ENCODE data around the gene RRP12.
"Not testable (repeated sequence)": the region's sequence is repeated elsewhere in the genome, so short reads cannot be mapped to it uniquely, and the experiment has no call there.

Gene RRP12, protein sequence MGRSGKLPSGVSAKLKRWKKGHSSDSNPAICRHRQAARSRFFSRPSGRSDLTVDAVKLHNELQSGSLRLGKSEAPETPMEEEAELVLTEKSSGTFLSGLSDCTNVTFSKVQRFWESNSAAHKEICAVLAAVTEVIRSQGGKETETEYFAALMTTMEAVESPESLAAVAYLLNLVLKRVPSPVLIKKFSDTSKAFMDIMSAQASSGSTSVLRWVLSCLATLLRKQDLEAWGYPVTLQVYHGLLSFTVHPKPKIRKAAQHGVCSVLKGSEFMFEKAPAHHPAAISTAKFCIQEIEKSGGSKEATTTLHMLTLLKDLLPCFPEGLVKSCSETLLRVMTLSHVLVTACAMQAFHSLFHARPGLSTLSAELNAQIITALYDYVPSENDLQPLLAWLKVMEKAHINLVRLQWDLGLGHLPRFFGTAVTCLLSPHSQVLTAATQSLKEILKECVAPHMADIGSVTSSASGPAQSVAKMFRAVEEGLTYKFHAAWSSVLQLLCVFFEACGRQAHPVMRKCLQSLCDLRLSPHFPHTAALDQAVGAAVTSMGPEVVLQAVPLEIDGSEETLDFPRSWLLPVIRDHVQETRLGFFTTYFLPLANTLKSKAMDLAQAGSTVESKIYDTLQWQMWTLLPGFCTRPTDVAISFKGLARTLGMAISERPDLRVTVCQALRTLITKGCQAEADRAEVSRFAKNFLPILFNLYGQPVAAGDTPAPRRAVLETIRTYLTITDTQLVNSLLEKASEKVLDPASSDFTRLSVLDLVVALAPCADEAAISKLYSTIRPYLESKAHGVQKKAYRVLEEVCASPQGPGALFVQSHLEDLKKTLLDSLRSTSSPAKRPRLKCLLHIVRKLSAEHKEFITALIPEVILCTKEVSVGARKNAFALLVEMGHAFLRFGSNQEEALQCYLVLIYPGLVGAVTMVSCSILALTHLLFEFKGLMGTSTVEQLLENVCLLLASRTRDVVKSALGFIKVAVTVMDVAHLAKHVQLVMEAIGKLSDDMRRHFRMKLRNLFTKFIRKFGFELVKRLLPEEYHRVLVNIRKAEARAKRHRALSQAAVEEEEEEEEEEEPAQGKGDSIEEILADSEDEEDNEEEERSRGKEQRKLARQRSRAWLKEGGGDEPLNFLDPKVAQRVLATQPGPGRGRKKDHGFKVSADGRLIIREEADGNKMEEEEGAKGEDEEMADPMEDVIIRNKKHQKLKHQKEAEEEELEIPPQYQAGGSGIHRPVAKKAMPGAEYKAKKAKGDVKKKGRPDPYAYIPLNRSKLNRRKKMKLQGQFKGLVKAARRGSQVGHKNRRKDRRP (N-terminal part only)

DNA sequence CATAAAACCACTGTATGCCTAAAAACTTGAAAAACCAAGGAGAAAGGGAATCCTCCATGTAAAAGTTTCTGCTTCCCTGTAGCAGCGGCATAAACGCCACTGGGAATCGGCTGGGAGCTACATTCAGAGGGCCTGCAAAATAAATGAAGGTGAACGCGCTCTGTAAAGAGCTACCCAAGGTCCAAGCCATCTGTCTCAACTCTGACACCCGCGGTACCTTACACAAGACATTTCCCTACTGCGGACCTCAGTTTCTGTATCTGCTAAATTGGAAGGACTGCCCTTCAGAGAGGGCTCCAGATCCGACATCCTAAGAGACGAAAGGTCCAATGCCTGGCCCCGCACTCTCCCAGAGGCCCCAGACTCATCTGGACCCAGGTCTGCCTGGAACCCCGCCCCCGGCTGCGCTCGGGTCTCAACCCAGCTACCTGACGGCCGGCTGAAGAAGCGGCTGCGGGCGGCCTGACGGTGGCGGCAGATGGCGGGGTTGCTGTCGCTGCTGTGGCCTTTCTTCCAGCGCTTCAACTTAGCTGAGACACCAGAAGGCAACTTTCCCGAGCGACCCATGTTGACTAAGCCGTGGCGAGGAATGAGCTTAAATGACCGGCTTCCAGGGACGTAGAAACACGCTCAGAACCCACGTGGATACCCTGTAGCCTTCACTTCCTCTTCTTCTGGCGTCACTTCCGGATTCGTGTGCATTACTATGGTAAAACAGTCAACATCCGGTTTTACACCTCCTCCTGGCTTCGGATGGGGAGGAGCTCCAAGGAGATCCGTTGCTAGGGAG lies at the start of gene RRP12:
RRP12 (minus strand) TSS at position 676 of the 790 bp plus-strand sequence; CDS start at position 567, 109 bp downstream.
- DNase-seq (ENCODE audit: low read depth), result peak; percentile 93

DNA sequence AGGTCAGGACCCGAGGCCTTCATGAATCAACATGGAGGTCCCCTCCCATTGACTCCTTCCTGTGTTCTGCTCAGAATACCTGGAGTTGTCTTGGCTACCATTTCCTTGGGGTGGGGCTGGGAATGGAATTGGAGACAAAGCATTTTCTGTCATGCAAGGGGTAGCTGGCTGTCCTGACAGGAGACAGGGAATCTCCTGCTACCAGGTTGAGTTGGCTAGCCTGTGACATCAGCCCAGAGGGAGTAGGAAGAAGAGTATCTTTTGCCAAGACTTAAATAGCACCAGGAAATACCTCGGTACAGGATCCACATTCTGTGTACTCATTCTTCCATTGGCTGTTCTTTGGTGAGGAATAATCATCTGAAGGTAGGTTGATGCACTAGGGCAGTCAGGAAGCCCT lies 49.7 kb upstream of the RRP12 start:
- no peak for DNase-seq (ENCODE audit: low read depth)

DNA sequence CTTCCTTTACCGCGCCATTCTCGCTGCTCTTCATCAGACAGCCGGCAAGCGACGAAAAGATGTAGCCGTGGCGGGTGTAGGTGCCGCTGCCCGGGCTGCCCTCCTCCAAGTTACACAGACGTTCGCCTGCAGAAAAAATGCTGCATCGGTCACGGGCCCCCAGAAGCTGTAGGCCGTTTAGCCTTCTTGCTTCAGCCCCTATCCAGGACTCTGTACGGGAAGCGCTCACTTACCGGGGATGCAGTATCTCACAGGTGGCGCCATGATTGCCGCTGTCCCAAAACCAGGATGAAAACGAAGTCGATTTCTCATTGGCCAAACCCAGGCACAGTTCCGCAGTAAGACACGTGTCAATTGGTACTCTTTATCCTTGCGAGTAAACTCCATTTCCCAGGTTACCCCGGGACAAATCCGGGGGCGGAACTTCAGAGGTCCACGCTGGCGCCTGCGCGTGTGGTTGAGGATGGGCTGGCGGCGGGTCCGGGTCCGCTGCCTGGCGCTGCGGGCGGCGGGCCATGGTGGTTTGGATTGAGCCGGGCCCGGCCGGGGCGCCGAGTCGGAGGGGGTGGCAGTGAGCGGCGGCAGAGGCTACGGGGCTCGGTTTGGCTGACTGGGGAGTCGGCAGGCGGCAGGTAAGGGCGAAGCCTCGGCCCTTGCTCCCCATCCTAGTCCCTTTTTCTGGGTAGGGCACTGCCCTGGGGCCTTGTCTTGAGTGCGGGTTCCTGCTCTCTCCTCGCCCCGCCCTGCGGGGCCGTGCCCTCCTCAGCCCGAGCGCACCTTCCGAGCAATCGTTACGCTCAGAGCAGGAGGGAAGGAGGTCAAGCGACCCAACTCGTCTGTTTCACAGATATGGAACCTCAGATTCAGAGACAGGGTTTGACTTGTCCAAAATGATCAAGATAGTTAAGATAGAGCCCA lies 44.8 kb upstream of the RRP12 start, which contains the start of the genes EXOSC1 and ZDHHC16:
EXOSC1 (minus strand) TSS at position 285 of the 918 bp plus-strand sequence; CDS start at position 264, 21 bp downstream.
ZDHHC16 (plus strand) TSS at position 454 of the 918 bp plus-strand sequence. CDS start 5,501 bp downstream, outside the sequence.
- peak; percentile 82 for DNase-seq (ENCODE audit: low read depth)

DNA sequence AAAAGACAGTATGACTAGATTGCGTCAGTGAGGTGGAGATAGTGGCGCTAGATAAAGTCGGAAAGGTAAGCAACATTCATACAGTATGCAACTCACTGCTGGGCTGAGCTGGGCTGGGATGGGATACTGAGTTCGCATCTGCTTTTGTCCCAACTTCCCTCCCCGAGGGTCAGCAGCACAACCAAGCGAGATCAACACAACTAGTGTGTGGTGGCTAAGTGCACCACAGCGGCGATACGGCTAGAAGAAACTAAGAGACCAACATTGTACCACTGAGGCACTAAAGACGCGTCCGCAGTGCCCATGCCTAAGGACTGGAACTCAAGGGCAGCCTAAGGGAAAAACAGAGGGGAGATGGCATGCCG lies 44.2 kb upstream of the RRP12 start:
- DNase-seq (ENCODE audit: low read depth), result no peak

DNA sequence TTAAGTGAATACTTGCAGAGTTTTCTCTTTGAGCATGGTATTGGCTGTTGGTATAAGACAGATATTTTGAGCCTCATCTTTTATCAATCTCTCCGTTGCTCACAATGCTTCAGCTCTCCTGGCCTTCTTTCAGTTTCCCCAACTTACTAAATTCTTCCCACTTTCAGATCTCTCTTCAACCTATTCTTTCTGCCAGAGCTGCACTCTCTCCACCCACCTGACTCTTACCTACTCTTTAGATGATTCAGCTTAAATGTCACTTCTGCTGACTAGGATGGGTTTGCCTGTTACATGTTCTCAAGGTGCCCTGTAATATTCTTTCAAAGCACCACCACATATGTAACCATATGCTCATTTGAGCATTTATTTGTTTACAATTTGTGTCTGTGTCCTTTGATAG lies 43.1 kb upstream of the RRP12 start:
- no peak for DNase-seq (ENCODE audit: low read depth)

DNA sequence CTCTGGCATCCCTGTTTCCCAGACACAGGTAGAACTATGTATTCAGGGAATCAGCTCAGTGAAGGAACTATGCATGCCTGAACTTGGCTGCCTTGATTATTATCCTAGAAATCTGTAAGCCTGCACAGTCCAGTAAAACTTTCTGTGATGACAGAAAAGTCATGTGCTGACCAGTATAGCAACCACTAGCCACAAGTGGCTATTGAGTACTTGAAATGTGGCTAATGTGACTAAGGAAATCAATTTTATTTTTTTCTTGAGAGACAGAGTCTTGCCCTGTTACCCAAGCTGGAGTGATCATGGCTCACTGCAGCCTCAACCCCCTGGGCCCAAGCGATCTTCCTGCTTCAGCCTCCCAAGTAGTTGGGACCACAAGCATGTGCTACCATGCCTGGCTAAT lies 41.1 kb upstream of the RRP12 start:
- DNase-seq (ENCODE audit: low read depth), result no peak

DNA sequence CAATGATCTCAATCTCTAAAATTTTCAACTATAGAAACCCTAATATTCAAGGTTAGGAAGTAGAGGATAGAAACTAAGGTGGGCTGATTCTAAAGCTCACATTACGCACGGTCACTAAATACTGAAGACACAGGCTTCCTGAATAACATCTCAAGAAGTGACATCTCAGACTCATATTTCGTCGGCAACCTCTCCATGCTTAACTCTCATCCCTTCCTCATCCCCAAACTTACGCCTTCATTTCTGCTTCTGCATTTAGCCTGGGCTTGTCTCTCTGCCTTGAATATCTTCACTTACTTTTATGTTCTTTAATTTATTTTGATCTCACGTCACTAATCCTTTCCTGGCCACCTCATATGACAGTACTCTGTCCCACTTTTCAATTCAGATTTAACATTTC lies 34.1 kb upstream of the RRP12 start:
- DNase-seq (ENCODE audit: low read depth), result no peak

DNA sequence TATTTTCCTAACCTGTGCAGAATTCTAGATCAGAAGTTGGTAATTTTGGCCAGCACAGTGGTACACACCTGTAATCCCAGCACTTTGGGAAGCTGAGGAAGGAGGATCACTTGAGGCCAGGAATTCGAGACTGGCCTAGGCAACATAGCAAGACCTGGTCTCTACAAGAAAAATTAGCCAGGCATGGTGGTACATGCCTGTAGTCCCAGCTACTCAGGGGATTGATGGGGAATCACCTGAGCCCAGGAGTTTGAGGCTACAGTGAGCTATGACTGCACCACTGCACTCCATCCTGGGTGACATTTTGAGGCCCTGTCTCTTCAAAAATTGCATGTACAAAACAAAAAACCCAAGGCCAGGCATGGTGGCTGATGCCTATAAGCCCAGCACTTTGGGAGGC lies 33.4 kb upstream of the RRP12 start:
- no peak for DNase-seq (ENCODE audit: low read depth)

DNA sequence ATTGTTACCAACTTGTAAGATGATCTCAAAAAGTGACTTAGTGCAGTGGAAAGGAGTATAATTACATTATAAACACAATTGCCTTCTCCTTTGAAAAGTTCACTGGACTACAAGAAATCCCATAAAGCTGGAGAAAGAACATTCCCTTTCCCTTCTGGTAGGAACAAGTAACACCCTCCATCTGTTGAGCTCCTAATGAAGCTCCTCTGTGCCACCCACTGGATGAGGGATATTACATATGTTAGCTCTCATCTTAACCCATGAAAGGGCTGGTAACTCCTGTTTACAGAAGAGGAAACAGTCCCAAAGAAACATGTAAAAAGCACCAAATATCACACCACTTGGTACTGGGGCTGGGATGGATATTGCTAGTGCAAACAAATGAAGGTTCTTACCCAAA lies 32.9 kb upstream of the RRP12 start:
- DNase-seq (ENCODE audit: low read depth), result no peak

DNA sequence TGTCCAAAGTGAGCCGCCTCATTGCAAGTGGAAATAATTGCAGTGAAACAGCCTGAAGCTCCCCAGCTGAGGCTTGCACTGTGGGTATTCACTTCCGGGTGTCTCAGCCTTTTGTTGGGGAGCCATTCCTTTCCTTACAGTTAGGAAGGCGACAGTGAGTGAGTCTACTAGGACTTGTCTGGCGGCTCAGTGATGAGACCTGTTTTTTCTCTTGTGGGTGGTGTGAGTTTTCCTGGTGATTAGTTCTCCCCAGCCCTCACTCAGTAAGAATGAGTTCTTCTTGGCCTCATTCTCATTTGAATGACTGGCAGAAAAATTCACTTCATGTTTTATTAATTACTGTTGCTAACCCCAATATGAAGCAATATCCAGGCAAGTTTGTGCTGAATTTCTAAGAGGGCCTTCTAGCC lies 27.4 kb upstream of the RRP12 start:
- DNase-seq (ENCODE audit: low read depth), result no peak

DNA sequence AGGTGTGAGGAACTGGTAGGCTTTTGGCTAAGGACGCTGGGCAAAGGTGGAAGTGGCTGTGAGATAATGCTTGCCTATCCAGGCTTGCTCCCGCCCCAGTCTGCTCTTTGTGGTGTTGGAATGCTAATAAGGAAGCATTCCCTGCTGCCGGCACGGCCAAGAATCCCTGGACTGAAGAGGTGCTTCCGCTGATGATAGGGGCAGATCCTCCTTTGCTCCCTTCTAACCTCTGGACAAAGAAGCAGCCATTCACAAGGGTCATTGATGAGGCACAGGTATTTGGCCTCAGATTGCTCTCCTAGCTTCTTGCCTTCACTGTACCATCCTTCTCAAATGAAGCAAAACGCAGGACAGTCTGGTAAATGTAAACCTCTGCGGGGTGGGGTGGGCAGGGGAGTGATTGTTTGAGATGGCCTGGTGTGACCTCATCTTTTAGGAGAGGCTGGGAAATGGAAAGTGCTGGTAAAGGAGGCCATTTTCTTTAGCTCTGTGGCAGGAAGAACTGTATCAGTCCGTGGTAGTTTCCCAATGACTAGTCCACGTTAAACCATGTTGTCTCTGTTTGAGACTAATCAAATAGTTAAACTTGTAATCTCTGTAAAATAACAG lies 26.5 kb upstream of the RRP12 start:
- DNase-seq (ENCODE audit: low read depth), result no peak

DNA sequence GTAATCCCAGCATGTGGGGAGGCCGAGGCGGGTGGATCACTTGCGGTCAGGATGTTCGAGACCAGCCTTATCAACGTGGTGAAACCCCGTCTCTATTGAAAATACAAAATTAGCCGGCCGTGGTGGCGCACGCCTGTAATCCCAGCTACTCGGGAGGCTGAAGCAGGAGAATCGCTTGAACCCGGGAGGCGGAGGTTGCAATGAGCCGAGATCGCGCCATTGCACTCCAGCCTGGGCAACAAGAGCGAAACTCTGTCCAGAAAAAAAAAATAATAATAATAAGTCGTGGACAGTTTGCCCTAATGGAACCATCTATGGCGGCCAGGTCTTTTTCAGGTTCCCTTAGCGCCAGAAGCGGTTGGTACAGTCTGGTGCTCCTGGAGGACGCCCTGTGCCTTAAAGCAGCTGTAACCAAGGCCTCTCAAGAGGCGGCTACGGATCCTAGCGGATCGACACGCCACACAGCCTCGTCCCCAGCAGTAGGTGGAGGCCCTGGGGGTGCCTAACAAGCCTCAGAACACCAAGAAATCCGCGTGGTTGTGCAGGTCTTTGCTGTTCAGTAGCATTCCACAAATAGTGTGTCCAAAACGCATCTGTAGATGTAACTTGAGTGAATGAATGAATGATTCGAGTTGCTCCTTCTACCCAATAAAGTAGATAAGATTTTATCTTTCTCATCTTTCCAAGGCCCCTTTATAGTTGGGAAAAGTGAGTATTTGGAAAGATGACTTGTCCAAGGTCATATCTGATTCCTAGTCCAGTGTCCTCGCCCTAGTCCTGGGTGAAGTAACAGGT lies 25.8 kb upstream of the RRP12 start:
- no peak for DNase-seq (ENCODE audit: low read depth)

DNA sequence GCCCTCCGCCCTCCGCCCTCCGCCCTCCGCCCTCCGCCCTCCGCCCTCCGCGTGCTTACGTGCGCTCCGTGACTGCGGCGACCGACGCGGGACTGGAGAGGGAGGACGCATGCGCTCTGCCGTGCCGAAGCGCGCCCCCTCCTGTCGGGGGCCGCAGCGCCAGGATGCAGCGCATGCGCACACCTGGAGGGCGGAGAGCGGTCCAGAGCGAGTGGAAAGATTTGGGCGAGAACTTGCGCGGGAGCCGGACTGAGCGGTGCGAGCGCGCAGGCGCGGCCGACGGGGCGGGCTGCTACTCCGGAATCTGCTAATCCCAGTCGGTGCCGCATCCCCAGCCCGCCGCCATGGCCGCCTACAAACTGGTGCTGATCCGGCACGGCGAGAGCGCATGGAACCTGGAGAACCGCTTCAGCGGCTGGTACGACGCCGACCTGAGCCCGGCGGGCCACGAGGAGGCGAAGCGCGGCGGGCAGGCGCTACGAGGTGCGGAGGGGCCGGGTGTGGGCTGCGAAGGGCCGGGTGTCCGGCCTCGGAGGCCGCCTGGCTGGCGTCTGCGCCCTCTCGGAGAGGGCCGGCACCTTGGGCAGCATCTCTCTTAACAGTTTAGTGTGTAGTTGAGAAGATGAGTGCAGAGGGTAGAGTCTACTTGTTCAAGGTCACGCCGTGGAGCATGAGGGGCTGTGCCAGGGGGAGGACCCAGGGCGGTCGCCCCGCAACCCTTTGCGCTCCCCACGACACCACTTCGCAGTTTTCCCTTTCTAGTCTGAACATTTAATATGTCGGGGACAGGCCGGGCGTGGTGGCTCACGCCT lies 25.0 kb upstream of the RRP12 start, which contains the start of gene PGAM1:
PGAM1 (plus strand) TSS at position 228 of the 812 bp plus-strand sequence; CDS start at position 345, 117 bp downstream.
- peak; percentile 82 for DNase-seq (ENCODE audit: low read depth)

DNA sequence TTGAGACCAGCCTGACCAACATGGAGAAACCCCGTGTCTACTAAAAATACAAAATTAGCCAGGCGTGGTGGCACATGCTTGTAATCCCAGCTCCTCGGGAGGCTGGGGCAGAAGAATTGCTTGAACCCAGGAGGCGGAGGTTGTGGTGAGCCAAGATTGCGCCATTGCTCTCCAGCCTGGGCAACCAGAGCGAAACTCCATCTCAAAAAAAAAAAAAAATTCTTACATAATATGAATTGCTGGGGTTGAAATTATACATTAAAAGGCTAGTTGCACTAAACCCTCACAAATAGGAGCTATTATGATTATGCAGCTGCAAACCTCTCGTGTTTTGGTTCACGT lies 22.6 kb upstream of the RRP12 start:
- not testable (repeated sequence) for DNase-seq (ENCODE audit: low read depth)

DNA sequence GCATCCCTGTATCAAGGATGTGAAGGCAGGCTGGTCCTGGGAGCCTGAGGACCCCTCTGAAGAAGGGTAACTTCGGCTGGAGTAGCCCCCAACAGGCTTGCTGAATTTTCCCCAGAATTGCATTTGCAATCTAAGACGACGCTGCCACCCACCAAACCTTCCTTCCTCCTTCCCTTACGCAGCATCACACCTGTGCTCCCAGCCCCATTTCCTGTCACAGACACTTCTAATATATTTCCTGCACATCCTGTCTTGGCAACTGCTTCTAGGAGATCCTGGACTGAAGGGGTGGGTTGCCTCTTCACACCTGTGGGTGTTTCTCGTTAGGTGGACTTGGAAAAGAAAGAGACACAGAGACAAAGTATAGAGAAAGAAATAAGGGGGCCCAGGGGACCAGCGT lies 15.4 kb upstream of the RRP12 start:
- DNase-seq (ENCODE audit: low read depth), result no peak

DNA sequence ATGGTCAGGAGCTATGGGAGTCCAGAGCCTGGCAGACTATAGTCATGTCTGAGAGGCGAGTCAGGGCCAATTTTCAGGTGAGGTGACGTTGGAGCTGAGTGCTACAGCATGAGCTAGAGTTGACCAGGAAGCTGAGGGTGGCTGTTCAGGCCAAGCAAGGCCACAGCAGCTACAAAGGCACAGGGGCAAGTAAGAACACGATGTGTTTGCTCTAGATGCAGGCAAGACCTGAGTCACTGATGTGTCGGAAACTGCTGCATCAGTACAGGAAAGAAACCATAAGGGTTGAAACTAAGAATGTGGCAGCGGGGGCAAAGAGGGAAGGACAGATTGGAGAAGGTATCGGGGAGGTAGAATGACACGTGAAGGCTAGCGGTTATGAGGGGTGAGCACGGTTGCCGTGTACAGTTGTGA lies 11.8 kb upstream of the RRP12 start:
- no peak for DNase-seq (ENCODE audit: low read depth)

DNA sequence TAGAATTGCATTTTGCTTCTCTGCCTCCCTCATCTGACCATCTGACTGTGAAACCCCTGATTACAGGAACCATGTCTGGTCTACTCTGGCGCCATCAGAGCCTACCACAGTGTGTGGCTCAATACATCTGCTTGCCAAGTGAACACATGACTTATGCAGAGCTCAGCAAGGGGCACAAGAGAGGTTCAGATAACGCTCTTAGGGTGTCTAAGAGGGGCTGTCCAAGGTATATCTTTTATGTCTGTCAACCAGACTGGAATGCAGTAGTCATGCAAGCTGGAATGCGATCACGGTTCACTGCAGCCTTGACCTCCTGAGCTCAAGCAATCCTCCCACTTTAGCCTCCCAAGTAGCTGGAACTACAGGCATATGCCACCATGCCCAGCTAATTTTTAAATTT lies 10.3 kb upstream of the RRP12 start:
- no peak for DNase-seq (ENCODE audit: low read depth)

DNA sequence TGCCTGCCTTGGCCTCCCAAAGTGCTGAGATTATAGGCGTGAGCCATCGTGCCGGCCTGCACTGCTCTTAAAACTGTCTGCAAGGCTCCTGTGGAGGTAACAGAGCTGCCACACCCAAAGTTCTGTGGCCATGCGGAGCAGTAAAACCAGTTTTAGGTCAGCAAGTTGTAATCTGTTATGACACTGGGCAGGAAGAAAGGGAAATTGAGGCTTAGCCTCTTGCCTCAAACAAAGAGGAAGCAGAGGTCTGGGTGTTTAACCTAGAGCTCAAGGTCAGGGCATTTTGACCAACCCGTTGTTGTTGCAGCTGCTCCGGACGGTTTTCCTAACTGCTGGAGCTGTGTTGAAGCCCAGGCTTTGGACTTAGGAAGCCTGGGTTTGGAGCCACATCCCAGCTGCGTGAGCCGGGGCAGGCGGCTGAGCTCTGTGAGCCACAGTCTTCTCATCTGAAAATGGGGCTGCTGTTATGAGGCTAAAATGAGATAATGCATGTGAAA lies 7.4 kb upstream of the RRP12 start:
- no peak for DNase-seq (ENCODE audit: low read depth)

Data from HS-5 (cell line).